ENCODE measurements around the gene GSDMA. TPM values are rescaled to one million over a fixed set of nuclear protein-coding genes. Genes with fewer than 3 reads are reported as not detected.

The GSDMA gene
- total RNA-seq, 1 experiment from 2014 or later = 0.55 TPM

- ChIA-PET POLR2A (ENCODE audit: unreplicated experiment) (interaction anchor here (0.6 to 0.9 kb wide), 5 partner anchors 41 to 781 kb away, joined by 3 to 5 read pairs (median 3); partner anchors contain the start of genes RPL19 and WIPF2), CTCF (interaction anchor here (0.5 to 1.5 kb wide), 9 partner anchors 22 to 396 kb away, joined by 3 to 13 read pairs (median 4); partner anchors contain the start of gene GSDMB)
- peak; percentile 97 to 98 for DNase-seq
- Histone ChIP-seq H3K4me1 (replicated peaks; ENCODE audit: insufficient read depth) (peaks cover 15% of the 10 kb centered on the region), H3K27me3 (ENCODE audit: insufficient read depth, low read depth) (no peaks in the 10 kb centered on the region), H3K36me3 (ENCODE audit: low read depth) (peaks cover 10% of the 10 kb centered on the region; the same call in 1 of the 2 replicates), H3K27ac (peak within 1 kb of the TSS; percentile 57), H3K4me3 (peak within 1 kb of the TSS; percentile 100), H3F3A (ENCODE audit: insufficient read depth, low read depth) (no peaks in the 10 kb centered on the region), H3K9me3 (ENCODE audit: insufficient read depth, low read depth) (no peaks in the 10 kb centered on the region), H2AFZ (peak within 1 kb of the TSS; percentile 95), H3K9me2 (ENCODE audit: insufficient read depth) (no peaks in the 10 kb centered on the region), H3K79me2 (ENCODE audit: low read depth) (peaks cover 31% of the 10 kb centered on the region), H4K20me1 (ENCODE audit: insufficient read depth) (peaks cover 28% of the 10 kb centered on the region), H3K4me2 (peak within 1 kb of the TSS; percentile 97)
- intact Hi-C loops (cut with micrococcal nuclease; ENCODE audit: unreplicated experiment) = loop anchor here (1.0 to 10.0 kb wide), 7 partner anchors 21 to 436 kb away; partner anchors contain the start of gene MIEN1
- TF ChIP-seq EZH2 (IDR thresholded peaks at IDR 0.05; ENCODE audit: low read depth) (no peak), CTCF (conservative IDR thresholded peaks at IDR 0.05) (peak; percentile 69)
- BruUV-seq (replicated peaks) = TSS peak; percentile 48
These were observed 17.8 kb downstream of the GSDMA start, which contains the start of gene PSMD3 for GRCh38 chr17:39980351-39981206. Gene PSMD3 (plus strand): TSS chr17:39980807. CDS start chr17:39980971, 164 bp downstream.

- Histone ChIP-seq H2AFZ (peak overlapping the region; percentile 73; the same call in 1 of the 2 replicates), H3F3A (ENCODE audit: insufficient read depth, low read depth) (no peaks in the 10 kb centered on the region), H3K9me3 (ENCODE audit: insufficient read depth, low read depth) (no peaks in the 10 kb centered on the region), H3K79me2 (ENCODE audit: low read depth) (peaks cover 31% of the 10 kb centered on the region), H3K27me3 (ENCODE audit: insufficient read depth, low read depth) (no peaks in the 10 kb centered on the region), H4K20me1 (ENCODE audit: insufficient read depth) (peaks cover 28% of the 10 kb centered on the region), H3K36me3 (ENCODE audit: low read depth) (peaks cover 16% of the 10 kb centered on the region), H3K9me2 (ENCODE audit: insufficient read depth) (no peaks in the 10 kb centered on the region), H3K4me1 (replicated peaks; ENCODE audit: insufficient read depth) (peaks cover 15% of the 10 kb centered on the region), H3K4me2 (peak overlapping the region; percentile 94), H3K4me3 (peak overlapping the region; percentile 100), H3K27ac (peak overlapping the region; percentile 57)
- BruUV-seq (replicated peaks) = no TSS peak
- DNase-seq = peak in 1 of 2 experiments; percentile 11
- ChIA-PET CTCF (interaction anchor here (0.5 to 1.5 kb wide), 7 partner anchors 22 to 360 kb away, joined by 3 to 7 read pairs (median 4); partner anchors contain the start of gene GSDMB), POLR2A (ENCODE audit: unreplicated experiment) (interaction anchor here (0.6 to 0.9 kb wide), 3 partner anchors 40 to 781 kb away, joined by 3 to 5 read pairs (median 3); partner anchors contain the start of genes RPL19 and WIPF2)
- TF ChIP-seq CTCF (conservative IDR thresholded peaks at IDR 0.05) = no peak
- no peak for TF ChIP-seq EZH2 (IDR thresholded peaks at IDR 0.05; ENCODE audit: low read depth)
- intact Hi-C loops (cut with micrococcal nuclease; ENCODE audit: unreplicated experiment) = loop anchor here (2.0 to 10.0 kb wide), 2 partner anchors 46 to 436 kb away; no protein-coding TSS in a partner anchor
These were observed 18.5 kb downstream of the GSDMA start for GRCh38 chr17:39981207-39981741.

GRCh38 chr17:39981766-39982375, 19.1 kb downstream of the GSDMA start:
- Histone ChIP-seq H3F3A (ENCODE audit: insufficient read depth, low read depth) (no peaks in the 10 kb centered on the region), H4K20me1 (ENCODE audit: insufficient read depth) (peaks cover 28% of the 10 kb centered on the region), H3K27me3 (ENCODE audit: insufficient read depth, low read depth) (no peaks in the 10 kb centered on the region), H2AFZ (no peak overlapping the region; the same call in 1 of the 2 replicates), H3K27ac (no peak overlapping the region), H3K4me3 (peak overlapping the region; percentile 100), H3K4me1 (replicated peaks; ENCODE audit: insufficient read depth) (peaks cover 15% of the 10 kb centered on the region), H3K9me3 (ENCODE audit: insufficient read depth, low read depth) (no peaks in the 10 kb centered on the region), H3K4me2 (peak overlapping the region; percentile 94), H3K9me2 (ENCODE audit: insufficient read depth) (no peaks in the 10 kb centered on the region), H3K36me3 (ENCODE audit: low read depth) (peaks cover 17% of the 10 kb centered on the region), H3K79me2 (ENCODE audit: low read depth) (peaks cover 31% of the 10 kb centered on the region)
- no peak for DNase-seq
- intact Hi-C loops (cut with micrococcal nuclease; ENCODE audit: unreplicated experiment) = loop anchor here (2.0 to 10.0 kb wide), 2 partner anchors 45 to 437 kb away; no protein-coding TSS in a partner anchor
- BruUV-seq (replicated peaks) = no TSS peak
- ChIA-PET POLR2A (ENCODE audit: unreplicated experiment) (no interaction called here), CTCF (interaction anchor here (0.6 kb wide), 1 partner anchor 208 kb away, joined by 3 read pairs; no protein-coding TSS in a partner anchor)
- TF ChIP-seq EZH2 (IDR thresholded peaks at IDR 0.05; ENCODE audit: low read depth) (no peak), CTCF (conservative IDR thresholded peaks at IDR 0.05) (no peak)

Data from PC-9 (cell line).